Measurements from ENCODE around the gene CSF1.

The CSF1 gene

GRCh38 chr1:109978761-109979488, 68.3 kb downstream of the CSF1 start:
- DNase-seq (ENCODE audit: low read depth), result no peak

DNA sequence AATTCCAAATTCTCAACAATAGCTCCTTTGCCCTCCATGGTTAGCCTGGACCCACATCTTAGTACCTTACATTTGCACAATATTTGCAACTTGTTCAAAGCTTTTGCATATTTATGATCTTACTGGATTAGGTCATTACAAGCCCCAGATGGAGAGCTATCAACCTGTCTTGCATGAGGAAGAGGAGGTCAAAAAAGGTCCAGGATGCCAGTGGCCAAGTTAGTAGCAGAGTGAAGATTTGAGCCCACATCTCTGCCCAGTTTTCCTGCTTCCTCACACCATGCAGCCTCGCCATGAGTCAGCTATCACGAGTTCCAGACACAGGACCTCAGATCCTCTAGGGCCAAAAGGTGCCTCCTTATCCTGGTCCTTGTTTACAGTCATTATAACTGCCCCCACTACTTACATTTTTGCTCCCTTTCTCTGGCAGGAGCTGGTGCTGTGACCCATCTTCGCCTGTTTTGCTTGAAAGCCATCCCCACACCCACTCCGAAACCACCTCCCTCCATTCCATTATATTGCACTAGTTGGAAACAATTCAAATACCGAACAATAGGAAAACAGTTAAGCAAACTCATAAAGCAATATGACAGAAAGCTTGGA, 68.9 kb downstream of the CSF1 start:
- DNase-seq (ENCODE audit: low read depth), result no peak
